ENCODE data around the gene GRAMD2A.

Gene GRAMD2A

GRCh38 chr15:72117486-72118016 is 80.0 kb downstream of the GRAMD2A start (continued):
- TF ChIP-seq ZBTB49 (tag by site-specific recombination; IDR thresholded peaks at IDR 0.05; ENCODE audit: low read depth) (no peak), ZSCAN30 (tag by site-specific recombination; IDR thresholded peaks at IDR 0.05) (peak; percentile 99), ZNF626 (tag by site-specific recombination; IDR thresholded peaks at IDR 0.05) (no peak), PRDM6 (tag by site-specific recombination; IDR thresholded peaks at IDR 0.05) (no peak), ZNF596 (tag by site-specific recombination; IDR thresholded peaks at IDR 0.05) (no peak), ZNF692 (tag by site-specific recombination; IDR thresholded peaks at IDR 0.05) (peak; percentile 100), ZNF518A (tag by site-specific recombination; conservative IDR thresholded peaks at IDR 0.05; ENCODE audit: low read depth) (peak; percentile 34; the same call in 1 of the 2 replicates), INSM2 (tag by site-specific recombination; IDR thresholded peaks at IDR 0.05) (peak; percentile 70), ZNF2 (tag by site-specific recombination; IDR thresholded peaks at IDR 0.05) (peak; percentile 96), ZNF140 (tag by site-specific recombination; IDR thresholded peaks at IDR 0.05) (no peak), PATZ1 (tag by site-specific recombination; IDR thresholded peaks at IDR 0.05) (peak; percentile 76), ZNF112 (tag by site-specific recombination; IDR thresholded peaks at IDR 0.05) (no peak), KLF1 (tag by site-specific recombination; IDR thresholded peaks at IDR 0.05) (peak; percentile 96), ZNF37A (tag by site-specific recombination; IDR thresholded peaks at IDR 0.05) (no peak), GLIS1 (tag by site-specific recombination; IDR thresholded peaks at IDR 0.05) (peak; percentile 45; the same call in 1 of the 2 replicates), ZNF174 (tag by site-specific recombination; IDR thresholded peaks at IDR 0.05) (no peak), ZNF473 (tag by site-specific recombination; IDR thresholded peaks at IDR 0.05) (no peak), REPIN1 (tag by site-specific recombination; IDR thresholded peaks at IDR 0.05; ENCODE audit: low read depth) (peak; percentile 78; the same call in 1 of the 2 replicates), ZNF175 (tag by site-specific recombination; IDR thresholded peaks at IDR 0.05) (no peak), ZNF138 (tag by site-specific recombination; IDR thresholded peaks at IDR 0.05; ENCODE audit: borderline replicate concordance) (no peak), SP3 (tag by site-specific recombination; IDR thresholded peaks at IDR 0.05) (peak; percentile 65), ZBTB44 (tag by site-specific recombination; IDR thresholded peaks at IDR 0.05) (0 out of 2 replicates have a peak, but pooled peaks have one; percentile 73), ZNF350 (tag by site-specific recombination; IDR thresholded peaks at IDR 0.05) (no peak), SP7 (tag by site-specific recombination; IDR thresholded peaks at IDR 0.05) (peak; percentile 74)

Data from HEK293 (cell line).